ENCODE results near the gene LSMEM2. TPM values are rescaled to one million over a fixed set of nuclear protein-coding genes. Genes with fewer than 3 reads are reported as not detected.
A peak's percentile ranks its signal among the peaks of the same experiment; 100 is the strongest.

Gene LSMEM2
- total and polyA plus RNA-seq, 2 of the 8 experiments (the other 6 are each of a cell fraction or from before 2014, with no cell fraction given): 0.58 to 0.68 TPM

DNA sequence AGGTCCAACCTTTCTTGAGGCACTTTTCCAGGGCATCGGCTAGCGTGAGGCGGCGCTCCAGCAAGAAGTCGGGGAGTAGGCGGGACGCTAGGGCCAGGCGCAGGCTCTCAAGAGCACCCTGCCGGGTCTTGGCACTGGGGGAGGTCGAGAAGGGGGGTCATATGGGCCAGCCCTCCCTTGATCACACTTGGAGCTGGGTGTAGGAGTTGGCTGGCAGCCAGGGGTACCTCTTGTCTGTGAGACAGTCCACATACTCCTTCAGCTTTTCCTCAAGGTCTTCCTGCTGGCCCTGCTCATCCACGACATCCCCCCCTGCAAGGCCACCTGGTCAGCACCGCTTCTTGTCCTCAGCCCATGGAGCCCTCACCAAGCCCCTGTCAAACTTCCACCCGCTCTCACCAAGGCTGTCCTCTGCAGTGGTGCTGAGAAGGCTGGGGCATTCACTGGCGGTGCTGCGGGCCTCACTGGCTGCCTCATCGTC lies 11.3 kb downstream of the LSMEM2 start:
- Histone ChIP-seq H3K4me2 (ENCODE audit: insufficient read depth in 1 of 2, low read depth in 2 of 2, low read length in 2 of 2) (no peak overlapping the region), H3K27ac (ENCODE audit: low read depth, low read length) (no peak overlapping the region)
- TF ChIP-seq RBBP5 (IDR thresholded peaks at IDR 0.05; ENCODE audit: borderline replicate concordance, low read depth, low read length) (no peak), RXRA (IDR thresholded peaks at IDR 0.05; ENCODE audit: insufficient read depth, low read depth, low read length) (no peak), KDM5A (IDR thresholded peaks at IDR 0.05; ENCODE audit: low read length) (no peak), TAF1 (IDR thresholded peaks at IDR 0.05; ENCODE audit: low read depth, low read length) (no peak), POU5F1 (IDR thresholded peaks at IDR 0.05; ENCODE audit: low read depth, low read length) (no peak), JUND (IDR thresholded peaks at IDR 0.05; ENCODE audit: low read length) (no peak), HDAC2 (IDR thresholded peaks at IDR 0.05; ENCODE audit: borderline replicate concordance in 1 of 2, low read depth in 2 of 2, low read length in 2 of 2) (no peak), CHD2 (IDR thresholded peaks at IDR 0.05; ENCODE audit: low read length) (no peak), TBP (IDR thresholded peaks at IDR 0.05; ENCODE audit: low read depth, low read length) (no peak)
- TF ChIP-seq, protein P1, sequence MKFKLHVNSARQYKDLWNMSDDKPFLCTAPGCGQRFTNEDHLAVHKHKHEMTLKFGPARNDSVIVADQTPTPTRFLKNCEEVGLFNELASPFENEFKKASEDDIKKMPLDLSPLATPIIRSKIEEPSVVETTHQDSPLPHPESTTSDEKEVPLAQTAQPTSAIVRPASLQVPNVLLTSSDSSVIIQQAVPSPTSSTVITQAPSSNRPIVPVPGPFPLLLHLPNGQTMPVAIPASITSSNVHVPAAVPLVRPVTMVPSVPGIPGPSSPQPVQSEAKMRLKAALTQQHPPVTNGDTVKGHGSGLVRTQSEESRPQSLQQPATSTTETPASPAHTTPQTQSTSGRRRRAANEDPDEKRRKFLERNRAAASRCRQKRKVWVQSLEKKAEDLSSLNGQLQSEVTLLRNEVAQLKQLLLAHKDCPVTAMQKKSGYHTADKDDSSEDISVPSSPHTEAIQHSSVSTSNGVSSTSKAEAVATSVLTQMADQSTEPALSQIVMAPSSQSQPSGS (IDR thresholded peaks at IDR 0.05; ENCODE audit: low read length): no peak
- TF ChIP-seq, protein P2, sequence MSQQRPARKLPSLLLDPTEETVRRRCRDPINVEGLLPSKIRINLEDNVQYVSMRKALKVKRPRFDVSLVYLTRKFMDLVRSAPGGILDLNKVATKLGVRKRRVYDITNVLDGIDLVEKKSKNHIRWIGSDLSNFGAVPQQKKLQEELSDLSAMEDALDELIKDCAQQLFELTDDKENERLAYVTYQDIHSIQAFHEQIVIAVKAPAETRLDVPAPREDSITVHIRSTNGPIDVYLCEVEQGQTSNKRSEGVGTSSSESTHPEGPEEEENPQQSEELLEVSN (IDR thresholded peaks at IDR 0.05): no peak

More for the DNA sequence above, 11.3 kb downstream of the LSMEM2 start:
- H2AFZ ChIP-seq (ENCODE audit: low read length): no peak overlapping the region
- no peak for FAIRE-seq
- no peak overlapping the region for H2BK5ac ChIP-seq (ENCODE audit: low read depth, low read length)
- peaks cover 0 to 7% (median 5%) of the 10 kb centered on the region in 4 experiments; a peak in 4 of 7 replicates for H3K4me1 ChIP-seq (replicated peaks in 1 of 4; ENCODE audit: control insufficient read depth in 3 of 4, insufficient read depth in 4 of 4, low read length in 3 of 4)
- H2BK120ac ChIP-seq (replicated peaks; ENCODE audit: low read depth, low read length): no peak overlapping the region
- peaks cover 0 to 15% of the 10 kb centered on the region in 2 experiments; a peak in 3 of 4 replicates for H3K79me2 ChIP-seq (ENCODE audit: control insufficient read depth in 1 of 2, insufficient read depth in 2 of 2, low read length in 2 of 2)
- ChIA-PET POLR2A (ENCODE audit: partially characterized antibody) (interaction anchor here (1.1 to 6.8 kb wide), 5 partner anchors 9 to 47 kb away, joined by 3 to 122 read pairs (median 5); partner anchors contain the start of genes HYAL3, LSMEM2 and NAA80), CTCF (ENCODE audit: partially characterized antibody) (interaction anchor here (0.8 to 4.3 kb wide), 4 partner anchors 15 to 33 kb away, joined by 4 to 17 read pairs (median 13); partner anchors contain the start of gene HYAL2)
- H4K91ac ChIP-seq (replicated peaks; ENCODE audit: insufficient read length, low read length): no peak overlapping the region
- no peak overlapping the region for H4K5ac ChIP-seq (ENCODE audit: insufficient read length, low read depth, low read length)
- no peak overlapping the region for H2AK5ac ChIP-seq (ENCODE audit: low read depth, low read length)
- H3K27me3 ChIP-seq (replicated peaks in 1 of 4; ENCODE audit: control insufficient read depth in 3 of 4, extremely low read depth in 1 of 4, insufficient read depth in 3 of 4, low read length in 3 of 4): no peaks in the 10 kb centered on the region; a peak in 1 of 7 replicates
- DNase-seq (ENCODE audit: low read depth in 1 of 2, low spot score in 2 of 2): no peak
- H3K79me1 ChIP-seq (ENCODE audit: low read depth, low read length): peaks cover 8% of the 10 kb centered on the region; the same call in 1 of the 2 replicates
- H3K9ac ChIP-seq (replicated peaks in 1 of 4; ENCODE audit: extremely low read depth in 1 of 4, low read depth in 3 of 4, low read length in 3 of 4): no peak overlapping the region
- H2BK20ac ChIP-seq (ENCODE audit: low read length): no peak overlapping the region
- H2BK15ac ChIP-seq (ENCODE audit: low read length): no peak overlapping the region
- H3K23me2 ChIP-seq (ENCODE audit: low read depth, low read length): peaks cover 10% of the 10 kb centered on the region
- no peaks in the 10 kb centered on the region for H3K9me3 ChIP-seq (ENCODE audit: insufficient read depth in 2 of 2, low read depth in 1 of 2, low read length in 1 of 2)
- no peak overlapping the region for H3K23ac ChIP-seq (ENCODE audit: insufficient read length)
- no peak overlapping the region for H2BK12ac ChIP-seq (ENCODE audit: low read depth, low read length)
- H4K20me1 ChIP-seq (replicated peaks in 1 of 2; ENCODE audit: control insufficient read depth in 1 of 2, insufficient read depth in 2 of 2, low read length in 2 of 2): peaks cover 0 to 13% of the 10 kb centered on the region in 2 experiments
- no peak overlapping the region for H3K56ac ChIP-seq (replicated peaks; ENCODE audit: insufficient read length, low read depth, low read length)
- H4K8ac ChIP-seq (ENCODE audit: extremely low read depth, insufficient read depth, low read length): peak overlapping the region; percentile 31; the same call in 1 of the 2 replicates
- WGBS, 2 experiments (ENCODE audit: extremely low coverage in 1 of 2, insufficient coverage in 1 of 2, insufficient read length in 1 of 2, insufficient replicate concordance in 2 of 2, low coverage in 1 of 2, low lambda C conversion rate in 2 of 2, missing lambda C conversion rate in 1 of 2): 99% methylated on average over 16 of the region's 16 CpGs; no CpG with 5 or more reads in 1 of the 2 experiments
- H3K4me3 ChIP-seq (ENCODE audit: extremely low read depth in 1 of 4, insufficient read depth in 2 of 4, low read depth in 3 of 4, low read length in 4 of 4): no peak overlapping the region
- no peak overlapping the region for H3K14ac ChIP-seq (ENCODE audit: insufficient read length)
- no peak overlapping the region for H3K4ac ChIP-seq (replicated peaks; ENCODE audit: insufficient read length, low read depth, low read length)
- H3K36me3 ChIP-seq (ENCODE audit: control insufficient read depth in 2 of 4, insufficient read depth in 4 of 4, low read length in 3 of 4): peaks cover 16 to 29% (median 22%) of the 10 kb centered on the region in 4 experiments
- H3K18ac ChIP-seq (ENCODE audit: extremely low read depth, low read length): no peak overlapping the region
